Endodermal cell (in vitro differentiated cells): ENCODE measurements around the gene VANGL2. TPM values are rescaled to one million over a fixed set of nuclear protein-coding genes. Genes with fewer than 3 reads are reported as not detected.

Experiments
- DNase-seq: peaks from one replicate; pipeline ENCODE4 v3.0.0-alpha.2; 2017
- H3K27ac ChIP-seq: 2 replicates; pipeline ENCODE4 v1.5.1; 2013; ENCODE audit warnings: mild to moderate bottlenecking, low read depth, low read length, moderate library complexity
- H3K27me3 ChIP-seq: 2 replicates; pipeline ENCODE4 v1.6.1; 2013; ENCODE audit warnings: mild to moderate bottlenecking, low read length, moderate library complexity; ENCODE audit not compliant: insufficient read depth, control insufficient read depth, poor library complexity, severe bottlenecking
- H3K36me3 ChIP-seq: 2 replicates; pipeline ENCODE4 v1.7.0; 2013; ENCODE audit warnings: mild to moderate bottlenecking, low read length, moderate library complexity; ENCODE audit not compliant: control insufficient read depth, insufficient read depth
- H3K4me1 ChIP-seq: one replicate; pipeline ENCODE4 v1.7.0; 2013; ENCODE audit warnings: low read length; ENCODE audit not compliant: control insufficient read depth, insufficient read depth
- H3K4me3 ChIP-seq: 2 replicates; pipeline ENCODE4 v1.5.1; 2013; ENCODE audit warnings: mild to moderate bottlenecking, low read length, moderate library complexity
- H3K9ac ChIP-seq: 2 replicates; pipeline ENCODE4 v1.6.1; 2013; ENCODE audit warnings: mild to moderate bottlenecking, low read length, moderate library complexity; ENCODE audit not compliant: poor library complexity, severe bottlenecking; ENCODE audit errors: extremely low read depth
- H3K9me3 ChIP-seq: 2 replicates; pipeline ENCODE4 v1.6.1; 2013; ENCODE audit warnings: mild to moderate bottlenecking, low read length, moderate library complexity; ENCODE audit not compliant: control insufficient read depth
- H3K27ac Mint-ChIP-seq: 2 replicates; pipeline ENCODE4 v1.8.0; 2020; ENCODE audit warnings: mixed read lengths
- H3K27me3 Mint-ChIP-seq: 2 replicates; pipeline ENCODE4 v1.8.0; 2021; ENCODE audit warnings: mild to moderate bottlenecking, mixed read lengths; ENCODE audit not compliant: insufficient read depth
- H3K36me3 Mint-ChIP-seq: 2 replicates; pipeline ENCODE4 v1.8.0; 2020; ENCODE audit warnings: low read depth, mixed read lengths
- H3K4me1 Mint-ChIP-seq: 2 replicates; pipeline ENCODE4 v1.8.0; 2020; ENCODE audit warnings: mixed read lengths
- H3K4me3 Mint-ChIP-seq: 2 replicates; pipeline ENCODE4 v1.8.0; 2020; ENCODE audit warnings: mild to moderate bottlenecking, moderate library complexity, mixed read lengths
- H3K9me3 Mint-ChIP-seq: 2 replicates; pipeline ENCODE4 v1.8.0; 2020; ENCODE audit warnings: mild to moderate bottlenecking, mixed read lengths
- CTCF ChIP-seq: fragments of 200-600 bp; sonication (generic); conservative IDR thresholded peaks from 2 replicates; pipeline ENCODE4 v1.5.0; 2021; ENCODE audit warnings: antibody characterized with exemption, mild to moderate bottlenecking
- WGBS, 2 experiments: methylation state at CpG; one replicate each; pipeline versions ENCODE4 v1.1.5 to v1.1.7; 2013; ENCODE audit warnings: missing lambda C conversion rate in 2 of 2, mixed read lengths in 1 of 2; ENCODE audit not compliant: insufficient coverage in 1 of 2, insufficient read length in 1 of 2; 5-methylcytosine and 5-hydroxymethylcytosine counted together
- total RNA-seq, 2 donors: library from RNA; stranded (reverse); fragmentation: NEBNext Ultra II Directional in 1 of 2; extraction: Animal tissue kit (Norgen Biotek cat#: 25700) in 1 of 2; gene quantifications; 2 replicates in 1 of 2; 3 replicates in 1 of 2; pipeline ENCODE4 v1.2.1, GENCODE V29; 2021

Gene VANGL2
- total RNA-seq, 2 donors from 2014 or later: 62.5 to 67.5 TPM

- H3K27me3 Mint-ChIP-seq: no peaks in the 10 kb centered on the region
- peaks cover 8% of the 10 kb centered on the region for H3K4me1 Mint-ChIP-seq
- 96% methylated on average over 2 of the region's 2 CpGs for WGBS, 2 experiments
- Histone ChIP-seq H3K9me3 (no peaks in the 10 kb centered on the region), H3K9ac (no peak overlapping the region), H3K27me3 (no peaks in the 10 kb centered on the region), H3K4me1 (no peaks in the 10 kb centered on the region), H3K27ac (peak overlapping the region; percentile 96), H3K36me3 (peaks cover 42% of the 10 kb centered on the region), H3K4me3 (no peak overlapping the region)
- no peak overlapping the region for H3K27ac Mint-ChIP-seq
- H3K9me3 Mint-ChIP-seq: no peaks in the 10 kb centered on the region
- H3K4me3 Mint-ChIP-seq: no peak overlapping the region
- peaks cover 37% of the 10 kb centered on the region for H3K36me3 Mint-ChIP-seq
- no peak for TF ChIP-seq CTCF
- DNase-seq: no peak
Observed at GRCh38 chr1:160361199-160361598, 39.2 kb upstream of the VANGL2 start.

- H3K4me1 Mint-ChIP-seq: peaks cover 8% of the 10 kb centered on the region
- H3K27ac Mint-ChIP-seq: peak overlapping the region; percentile 8
- no peaks in the 10 kb centered on the region for H3K4me1 ChIP-seq
Observed at GRCh38 chr1:160361814-160362167, 38.6 kb upstream of the VANGL2 start.

GRCh38 chr1:160362168-160362957 lies 38.0 kb upstream of the VANGL2 start:
- Mint-ChIP-seq H3K27me3 (no peaks in the 10 kb centered on the region), H3K36me3 (peaks cover 26% of the 10 kb centered on the region), H3K4me3 (no peak overlapping the region), H3K9me3 (no peaks in the 10 kb centered on the region), H3K27ac (peak overlapping the region; percentile 8), H3K4me1 (peaks cover 8% of the 10 kb centered on the region)
- no peaks in the 10 kb centered on the region for H3K27me3 ChIP-seq
- peak overlapping the region; percentile 96 for H3K27ac ChIP-seq
- H3K4me1 ChIP-seq: no peaks in the 10 kb centered on the region
- no peak overlapping the region for H3K9ac ChIP-seq
- no peaks in the 10 kb centered on the region for H3K9me3 ChIP-seq
- no peak for TF ChIP-seq CTCF
- H3K36me3 ChIP-seq: peaks cover 30% of the 10 kb centered on the region
- 62 to 76% methylated on average over 8 to 9 of the region's 9 CpGs for WGBS, 2 experiments
- H3K4me3 ChIP-seq: no peak overlapping the region
- DNase-seq: no peak

More at GRCh38 chr1:160361814-160362167, 38.6 kb upstream of the VANGL2 start:
- Histone ChIP-seq H3K36me3 (peaks cover 36% of the 10 kb centered on the region), H3K9me3 (no peaks in the 10 kb centered on the region), H3K4me3 (no peak overlapping the region), H3K27ac (peak overlapping the region; percentile 96), H3K9ac (no peak overlapping the region), H3K27me3 (no peaks in the 10 kb centered on the region)
- 76 to 80% methylated on average over 4 of the region's 4 CpGs for WGBS, 2 experiments
- no peak for TF ChIP-seq CTCF
- H3K36me3 Mint-ChIP-seq: peaks cover 31% of the 10 kb centered on the region
- H3K27me3 Mint-ChIP-seq: no peaks in the 10 kb centered on the region
- DNase-seq: no peak
- H3K9me3 Mint-ChIP-seq: no peaks in the 10 kb centered on the region
- H3K4me3 Mint-ChIP-seq: no peak overlapping the region
